Heart left ventricle (tissue), 16 donors: ENCODE data around the gene RPP14. TPM values are rescaled to one million over a fixed set of nuclear protein-coding genes. Genes with fewer than 3 reads are reported as not detected.
"Not testable (repeated sequence)": the region's sequence is repeated elsewhere in the genome, so short reads cannot be mapped to it uniquely, and the experiment has no call there.

Experiments used
- ATAC-seq, 4 donors: fragments of 200-7000 bp; cut with Tn5 transposase; one replicate each; pipeline ENCODE4 v1.9.1; 2020 to 2022; ENCODE audit warnings: moderate library complexity in 4 of 4, mild to moderate bottlenecking in 3 of 4, moderate number of reproducible peaks in 1 of 4
- DNase-seq, 5 donors: peaks; one replicate each; pipeline ENCODE4 v3.0.0-alpha.2; 2020
- H3K27ac ChIP-seq, 12 donors: fragments of 200-600 bp; sonication (generic) in 4 of 12; one replicate each; pipeline versions ENCODE4 v1.5.0 to v1.8.0; 2016 to 2022; ENCODE audit warnings: mild to moderate bottlenecking in 2 of 12
- H3K27me3 ChIP-seq, 9 donors: fragments of 200-600 bp; sonication (generic) in 2 of 9; one replicate each; pipeline versions ENCODE4 v1.5.1 to v1.8.0; 2016 to 2022; ENCODE audit warnings: mild to moderate bottlenecking in 3 of 9
- H3K36me3 ChIP-seq, 9 donors: fragments of 200-600 bp; sonication (generic) in 2 of 9; one replicate each; pipeline versions ENCODE4 v1.5.0 to v1.8.0; 2018 to 2022; ENCODE audit warnings: mild to moderate bottlenecking in 2 of 9
- H3K4me1 ChIP-seq, 12 donors: fragments of 200-600 bp; sonication (generic) in 4 of 12; one replicate each; pipeline versions ENCODE4 v1.5.0 to v1.8.0; 2016 to 2022; ENCODE audit warnings: mild to moderate bottlenecking in 3 of 12
- H3K4me3 ChIP-seq, 12 donors: fragments of 200-600 bp; sonication (generic) in 4 of 12; one replicate each; pipeline versions ENCODE4 v1.5.0 to v1.8.0; 2017 to 2022; ENCODE audit warnings: mild to moderate bottlenecking in 9 of 12, moderate library complexity in 4 of 12
- H3K9me3 ChIP-seq, 12 donors: fragments of 200-600 bp; sonication (generic) in 4 of 12; one replicate each; pipeline versions ENCODE4 v1.5.0 to v1.8.0; 2016 to 2022; ENCODE audit warnings: mild to moderate bottlenecking in 1 of 12
- CTCF ChIP-seq, 12 donors: fragments of 200-600 bp; sonication (generic) in 4 of 12; IDR thresholded peaks; one replicate each; pipeline versions ENCODE4 v1.5.0 to v1.8.0; 2018 to 2022; ENCODE audit warnings: antibody characterized with exemption in 12 of 12, mild to moderate bottlenecking in 5 of 12
- POLR2A ChIP-seq, 2 donors: fragments of 450-650 bp; IDR thresholded peaks; one replicate each; pipeline ENCODE4 v1.6.1; 2017; ENCODE audit warnings: antibody characterized with exemption in 2 of 2, mild to moderate bottlenecking in 2 of 2, moderate library complexity in 2 of 2
- WGBS, 4 donors: extraction: QIAGEN DNeasy Blood & Tissue Kit in 2 of 4; methylation state at CpG; one replicate each; pipeline versions ENCODE4 v1.1.5 to v1.1.7; 2013 to 2018; 5-methylcytosine and 5-hydroxymethylcytosine counted together
- intact Hi-C, 10 donors: fragments of 100-400 bp; cut with DNase I; formaldehyde crosslinking; loops; one replicate each; pipeline versions ENCODE4 v1.11.1 to v1.14.2; 2022
- polyA plus RNA-seq, 2 donors: library from polyadenylated mRNA; stranded (reverse); fragments of 200-250 nt; gene quantifications; one replicate each; pipeline ENCODE4 v1.2.3, GENCODE V29; 2013
- total RNA-seq, 9 donors: library from RNA; depleted of rRNA in 2 of 9; stranded (reverse); fragments of >200 nt in 2 of 9; fragmentation: NEBNext Ultra II Directional in 3 of 9; extraction: Animal tissue kit (Norgen Biotek cat#: 25700) in 3 of 9; gene quantifications; one replicate each; pipeline versions ENCODE4 v1.1.0 to v1.2.4, GENCODE V29; 2016 to 2023
- donor health status: ischemic (EF 13 %, LVEDD 7.1; RV severe dilation, severe dysfunction).
- donor health status: healthy with polysubstance abuse.
- donor health status: DM: no; HTN: yes; CAD: no.
- donor health status: DM: no; HTN: no; CAD: no.
- donor health status: ischemic (EF 25% LVEDD 6.9; RV normal size, moderate dysfunction).
- donor health status: ischemic (EF 25% LVEDD 5.7; RV mildly dilated, moderate dysfunction).
- donor health status: healthy.
- donor health status: DM: yes; HTN: yes; CAD: no.
- donor health status: ischemic (EF 35%, LVEDD 5.7; RV mildly dilated, moderate dysfunction).
- donor health status: nonischemic (EF 11% LVEDD 7.7; RV severe dilation, severe dysfunction).
- donor health status: DM: yes; HTN: yes; CAD: no.
- donor health status: PGD.
- donor health status: ischemic (EF 29% LVEDD 5.4; RV normal size, mild dysfunction).
- donor health status: nonischemic (EF 23%, LVEDD 6.1; RV moderate dilation, normal function).

The RPP14 gene
- total and polyA plus RNA-seq, 11 donors = 9.6 to 32.4 (median 24.0) TPM

- peaks cover 0 to 48% (median 14%) of the 10 kb centered on the region in 9 donors for H3K36me3 ChIP-seq
Measured at GRCh38 chr3:58288011-58288728, 17.9 kb upstream of the RPP14 start.

GRCh38 chr3:58288964-58289613, 17.0 kb upstream of the RPP14 start:
- 75 to 94% (median 81%) methylated on average over 3 to 4 of the region's 4 CpGs for WGBS, 4 donors
- intact Hi-C loops, H3K27ac ChIP-seq, H3K4me3 ChIP-seq, H3K9me3 ChIP-seq, ATAC-seq, H3K27me3 ChIP-seq, H3K4me1 ChIP-seq, DNase-seq: not testable (repeated sequence)
- peaks cover 0 to 45% (median 15%) of the 10 kb centered on the region in 9 donors for H3K36me3 ChIP-seq

More at GRCh38 chr3:58288011-58288728, 17.9 kb upstream of the RPP14 start:
- DNase-seq (no peak), ATAC-seq (peak in 2 of 4 donors; percentile 38 to 45)
- intact Hi-C loops = no loop called here
- TF ChIP-seq CTCF (IDR thresholded peaks at IDR 0.05) (peak in 1 of 12 donors; percentile 6), POLR2A (IDR thresholded peaks at IDR 0.05) (no peak)
- peaks cover 0 to 5% (median 0%) of the 10 kb centered on the region in 12 donors for H3K4me1 ChIP-seq
- H3K4me3 ChIP-seq = no peak overlapping the region
- no peaks in the 10 kb centered on the region for H3K27me3 ChIP-seq
- WGBS, 4 donors = 63 to 80% (median 68%) methylated on average over 4 of the region's 4 CpGs
- H3K27ac ChIP-seq = no peak overlapping the region
- no peaks in the 10 kb centered on the region for H3K9me3 ChIP-seq

- H3K9me3 ChIP-seq, DNase-seq, H3K27ac ChIP-seq, ATAC-seq, H3K4me1 ChIP-seq, H3K4me3 ChIP-seq, H3K27me3 ChIP-seq: not testable (repeated sequence)
- intact Hi-C loops = loop anchor here in 1 of 10 donors (10.0 kb wide), 1 partner anchor 46 kb away; no protein-coding TSS in a partner anchor
- WGBS, 4 donors = 97% methylated on average over 15 to 32 of the region's 33 CpGs; no CpG with 5 or more reads in 2 of the 4 donors
- H3K36me3 ChIP-seq = peaks cover 0 to 32% (median 12%) of the 10 kb centered on the region in 9 donors
Measured at GRCh38 chr3:58290446-58290845, 15.6 kb upstream of the RPP14 start.

GRCh38 chr3:58291671-58292338, 14.2 kb upstream of the RPP14 start:
- H3K9me3 ChIP-seq = peaks cover 0 to 8% (median 0%) of the 10 kb centered on the region in 12 donors
- TF ChIP-seq CTCF (IDR thresholded peaks at IDR 0.05) = no peak
- no peak for TF ChIP-seq POLR2A (IDR thresholded peaks at IDR 0.05)
- no peak overlapping the region for H3K27ac ChIP-seq
- WGBS, 4 donors = 75 to 92% (median 81%) methylated on average over 9 of the region's 9 CpGs
- H3K4me1 ChIP-seq = peaks cover 0 to 5% (median 0%) of the 10 kb centered on the region in 12 donors
- H3K36me3 ChIP-seq = peaks cover 0 to 21% (median 4%) of the 10 kb centered on the region in 9 donors
- intact Hi-C loops = loop anchor here in 1 of 10 donors (10.0 kb wide), 1 partner anchor 47 kb away; no protein-coding TSS in a partner anchor
- H3K4me3 ChIP-seq = no peak overlapping the region
- ATAC-seq (no peak), DNase-seq (no peak)
- no peaks in the 10 kb centered on the region for H3K27me3 ChIP-seq

- TF ChIP-seq CTCF (IDR thresholded peaks at IDR 0.05) = no peak
- no peak for TF ChIP-seq POLR2A (IDR thresholded peaks at IDR 0.05)
- Histone ChIP-seq H3K36me3 (peaks cover 0 to 11% (median 4%) of the 10 kb centered on the region in 9 donors), H3K9me3 (peaks cover 0 to 8% (median 0%) of the 10 kb centered on the region in 12 donors), H3K27ac (no peak overlapping the region), H3K4me3 (no peak overlapping the region), H3K27me3 (no peaks in the 10 kb centered on the region), H3K4me1 (no peaks in the 10 kb centered on the region)
- intact Hi-C loops = loop anchor here in 1 of 10 donors (10.0 kb wide), 1 partner anchor 48 kb away; no protein-coding TSS in a partner anchor
- ATAC-seq (no peak), DNase-seq (no peak)
- 80 to 94% (median 87%) methylated on average over 10 of the region's 10 CpGs for WGBS, 4 donors
Measured at GRCh38 chr3:58292866-58293265, 13.2 kb upstream of the RPP14 start.
